Non-pigmented ciliary epithelial cell (primary cell): ENCODE data around the gene PKD2.
A peak's percentile ranks its signal among the peaks of the same experiment; 100 is the strongest.

Experiments used
- DNase-seq: peaks from one replicate; pipeline ENCODE4 v3.0.0-alpha.2; 2010; ENCODE audit warnings: low read depth

The PKD2 gene

DNA sequence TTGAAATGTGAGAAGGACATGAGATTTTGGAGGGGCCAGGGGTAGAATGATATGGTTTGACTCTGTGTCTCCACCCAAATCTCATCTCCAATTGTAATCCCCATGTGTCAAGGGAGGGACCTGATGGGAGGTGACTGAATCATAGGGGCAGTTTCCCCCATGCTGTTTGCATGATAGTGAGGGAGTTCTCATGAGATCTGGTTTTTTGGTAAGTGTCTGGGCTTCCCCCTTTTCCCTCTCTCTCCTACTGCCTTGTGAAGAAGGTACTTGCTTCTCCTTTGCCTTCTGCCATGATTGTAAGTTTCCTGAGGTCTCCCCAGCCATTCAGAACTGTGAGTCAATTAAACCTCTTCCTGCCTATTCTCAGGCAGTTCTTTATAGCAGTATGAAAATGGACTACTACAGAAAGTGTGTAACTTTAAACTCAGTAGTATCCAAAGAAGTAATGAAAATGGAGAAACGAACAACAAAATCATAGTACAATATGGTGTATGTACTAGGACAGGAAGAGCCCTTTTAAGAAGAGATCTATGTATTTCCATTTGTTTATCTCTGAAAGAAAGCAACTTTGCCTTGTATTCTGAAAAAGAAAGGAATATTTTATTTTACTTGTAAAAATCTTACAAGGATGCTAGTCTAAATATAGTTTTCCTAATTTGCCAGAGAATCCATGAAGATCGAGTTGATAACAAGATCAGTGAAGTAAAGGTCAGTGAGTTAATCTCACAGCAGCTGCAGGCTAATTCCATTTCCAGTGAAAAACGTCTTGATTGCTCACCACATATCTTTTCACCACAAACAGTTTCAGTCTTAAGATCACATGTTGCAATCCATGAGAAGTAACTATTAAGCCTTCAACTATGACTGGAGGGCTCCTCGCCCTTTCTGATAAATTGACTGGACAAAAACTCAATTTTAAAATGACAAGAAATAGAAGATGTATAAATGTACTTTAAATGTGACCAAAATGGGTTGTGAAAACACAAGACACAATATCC lies 20.5 kb downstream of the PKD2 start:
- peak; percentile 84 for DNase-seq

- no peak for DNase-seq
These were observed 21.5 kb downstream of the PKD2 start for GRCh38 chr4:88028946-88029345.

DNA sequence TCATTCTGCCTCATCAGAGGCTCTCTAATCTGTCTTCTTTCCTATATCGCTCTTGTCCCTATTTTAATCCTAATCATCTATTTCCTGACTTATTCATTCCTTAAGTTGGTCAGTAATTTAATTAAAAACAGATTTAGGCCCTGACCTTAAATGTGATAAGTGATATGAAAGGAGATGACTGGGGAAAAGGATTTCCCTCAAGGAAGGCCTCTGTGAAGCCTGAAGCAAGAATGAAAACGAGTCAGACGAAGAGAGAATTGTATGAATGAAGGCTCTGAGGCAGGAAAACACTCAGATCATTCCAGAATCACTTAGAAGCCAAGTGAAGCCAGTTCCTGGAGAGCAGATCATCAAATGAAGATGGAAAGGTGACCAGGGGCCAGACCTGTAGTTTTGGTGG lies 22.1 kb downstream of the PKD2 start:
- no peak for DNase-seq

GRCh38 chr4:88030565-88031310 lies 23.3 kb downstream of the PKD2 start:
- no peak for DNase-seq

- DNase-seq, result peak; percentile 31
These were observed 25.9 kb downstream of the PKD2 start for GRCh38 chr4:88033309-88033708.

DNA sequence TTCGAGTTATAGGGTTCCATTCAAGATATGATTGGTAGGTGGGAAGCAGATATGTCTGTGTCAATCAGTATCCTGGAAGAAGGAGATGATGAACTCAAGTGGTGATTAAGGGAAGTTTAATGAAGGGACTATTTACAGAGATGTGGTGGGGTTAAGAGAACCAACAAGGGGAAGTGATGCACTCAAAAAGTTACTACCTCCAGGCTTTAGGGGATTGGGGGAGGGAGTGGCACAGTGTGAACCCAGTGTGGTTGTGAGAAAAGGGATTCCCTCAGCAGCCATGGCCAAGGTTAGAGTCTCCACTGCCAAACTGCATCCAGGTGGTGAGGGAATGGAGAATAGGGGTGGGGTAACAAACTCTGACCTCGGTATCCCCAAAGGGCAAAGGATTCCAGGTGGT lies 27.9 kb downstream of the PKD2 start:
- DNase-seq, result no peak

- no peak for DNase-seq
These were observed 30.0 kb downstream of the PKD2 start for GRCh38 chr4:88037447-88037846.

GRCh38 chr4:88037936-88038335 lies 30.5 kb downstream of the PKD2 start:
- no peak for DNase-seq

GRCh38 chr4:88040707-88041106 lies 33.3 kb downstream of the PKD2 start:
- no peak for DNase-seq

GRCh38 chr4:88041626-88042025 lies 34.2 kb downstream of the PKD2 start:
- no peak for DNase-seq

DNA sequence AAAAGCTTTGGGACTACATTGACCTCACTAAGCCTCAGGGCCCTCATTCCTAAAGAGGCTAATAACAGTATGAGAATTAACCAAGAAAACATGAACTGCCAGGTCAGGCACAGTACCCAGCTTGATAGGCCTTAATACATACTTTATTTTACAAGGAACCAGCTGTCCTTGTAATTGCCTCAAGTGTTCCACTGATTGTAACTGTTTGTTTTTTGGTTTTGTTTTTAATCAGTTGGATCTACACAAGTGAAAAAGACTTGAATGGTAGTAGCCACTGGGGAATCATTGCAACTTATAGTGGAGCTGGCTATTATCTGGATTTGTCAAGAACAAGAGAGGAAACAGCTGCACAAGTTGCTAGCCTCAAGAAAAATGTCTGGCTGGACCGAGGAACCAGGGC lies 35.6 kb downstream of the PKD2 start:
- DNase-seq, result no peak

- no peak for DNase-seq
These were observed 36.3 kb downstream of the PKD2 start for GRCh38 chr4:88043586-88044340.

- DNase-seq, result no peak
These were observed 37.6 kb downstream of the PKD2 start for GRCh38 chr4:88045021-88045420.

GRCh38 chr4:88054229-88054628 lies 46.8 kb downstream of the PKD2 start:
- no peak for DNase-seq

- DNase-seq, result peak; percentile 15
These were observed 47.5 kb downstream of the PKD2 start for GRCh38 chr4:88054901-88055300.

GRCh38 chr4:88058295-88058694 lies 50.9 kb downstream of the PKD2 start:
- no peak for DNase-seq

GRCh38 chr4:88059766-88060165 lies 52.3 kb downstream of the PKD2 start:
- DNase-seq, result no peak

DNA sequence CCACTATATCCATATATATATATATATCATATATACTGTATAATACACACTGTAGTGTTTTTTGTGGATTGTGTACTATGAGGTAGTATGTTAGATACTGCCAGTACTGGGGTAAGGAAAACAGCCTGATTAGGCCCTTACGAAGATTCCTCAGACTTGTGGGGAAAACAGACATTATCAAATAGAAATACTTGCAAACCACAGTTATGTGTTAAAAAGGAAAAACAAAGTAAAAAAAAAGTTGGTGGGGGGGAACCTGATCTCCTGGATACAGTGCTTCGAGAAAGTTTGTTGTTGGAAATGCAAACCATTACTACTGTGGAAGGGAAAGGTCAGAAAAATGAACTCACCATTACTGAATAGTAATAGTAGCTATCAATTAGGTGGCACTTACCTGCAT lies 53.0 kb downstream of the PKD2 start:
- peak; percentile 13 for DNase-seq

GRCh38 chr4:88062311-88062710 lies 54.9 kb downstream of the PKD2 start:
- no peak for DNase-seq

DNA sequence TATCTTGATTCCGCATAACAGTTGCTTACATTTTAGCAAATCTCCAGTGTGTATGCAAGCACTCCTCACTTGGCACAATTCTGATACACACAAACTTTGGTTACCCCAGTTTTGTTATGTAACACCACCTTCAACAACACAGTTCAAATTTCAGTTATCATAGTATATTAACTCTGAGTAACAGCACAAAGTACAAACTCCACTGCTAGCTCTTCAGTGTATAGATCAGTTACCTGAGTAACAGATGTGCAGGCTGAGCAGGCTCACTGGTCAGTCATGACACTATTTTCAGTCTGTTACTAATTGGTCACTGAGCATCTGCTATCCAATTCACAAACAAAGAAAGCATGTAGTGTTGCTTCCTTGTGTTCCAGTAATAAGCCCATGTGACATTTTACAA lies 55.4 kb downstream of the PKD2 start:
- no peak for DNase-seq

- no peak for DNase-seq
These were observed 56.3 kb downstream of the PKD2 start for GRCh38 chr4:88063634-88064296.

DNA sequence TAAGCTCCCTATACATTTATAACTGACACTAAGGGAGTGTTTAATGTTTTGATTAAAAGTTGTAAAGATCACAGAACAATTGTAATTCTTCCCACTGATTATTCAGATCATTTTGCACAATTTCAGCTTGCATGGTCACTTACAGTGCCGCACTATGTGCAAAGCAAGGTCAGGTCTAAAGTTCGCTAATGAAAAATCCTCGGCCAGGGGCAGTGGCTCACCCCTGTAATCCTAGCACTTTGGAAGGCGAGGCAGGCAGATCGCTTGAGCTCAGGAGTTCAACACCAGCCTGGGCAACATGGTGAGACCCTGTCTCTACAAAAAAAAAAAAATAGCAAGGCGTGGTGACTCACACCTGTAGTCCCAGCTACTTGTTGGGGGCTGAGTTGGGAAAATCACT lies 57.0 kb downstream of the PKD2 start:
- no peak for DNase-seq
